Measurements from ENCODE around the gene C1orf53.
"Not testable (repeated sequence)": the region's sequence is repeated elsewhere in the genome, so short reads cannot be mapped to it uniquely, and the experiment has no call there.

The C1orf53 gene

DNA sequence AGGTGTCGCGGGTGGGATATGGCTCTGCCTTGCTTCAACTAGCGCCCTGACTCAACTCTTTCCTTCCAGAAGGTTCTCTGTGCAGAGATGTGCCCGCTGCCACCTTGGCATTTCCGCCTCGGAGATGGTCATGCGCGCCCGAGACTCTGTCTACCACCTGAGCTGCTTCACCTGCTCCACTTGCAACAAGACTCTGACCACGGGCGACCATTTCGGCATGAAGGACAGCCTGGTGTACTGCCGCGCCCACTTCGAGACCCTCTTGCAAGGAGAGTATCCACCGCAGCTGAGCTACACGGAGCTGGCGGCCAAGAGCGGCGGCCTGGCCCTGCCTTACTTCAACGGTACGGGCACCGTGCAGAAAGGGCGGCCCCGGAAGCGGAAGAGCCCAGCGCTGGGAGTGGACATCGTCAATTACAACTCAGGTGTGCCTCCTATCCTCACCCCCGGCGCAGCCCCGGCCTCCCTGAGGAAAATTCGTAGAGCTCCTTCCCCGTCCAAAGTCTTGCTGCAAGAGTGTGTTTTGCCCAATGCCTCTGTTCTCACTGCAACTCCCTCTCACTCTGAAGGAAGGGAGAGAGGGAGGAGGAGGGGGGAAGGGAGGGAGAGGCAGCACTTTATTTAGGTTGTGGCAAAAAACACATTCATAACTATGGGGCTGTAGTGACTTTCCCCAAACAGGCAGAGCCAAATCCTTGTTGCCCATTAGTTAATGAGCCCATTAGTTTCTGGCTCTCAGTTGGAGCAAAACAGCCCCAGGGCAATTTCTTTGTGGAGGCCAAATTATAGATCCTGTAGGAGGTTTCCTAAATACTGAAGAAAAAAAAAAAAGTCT lies 19.0 kb downstream of the C1orf53 start:
- DNase-seq (ENCODE audit: low spot score) = no peak

DNA sequence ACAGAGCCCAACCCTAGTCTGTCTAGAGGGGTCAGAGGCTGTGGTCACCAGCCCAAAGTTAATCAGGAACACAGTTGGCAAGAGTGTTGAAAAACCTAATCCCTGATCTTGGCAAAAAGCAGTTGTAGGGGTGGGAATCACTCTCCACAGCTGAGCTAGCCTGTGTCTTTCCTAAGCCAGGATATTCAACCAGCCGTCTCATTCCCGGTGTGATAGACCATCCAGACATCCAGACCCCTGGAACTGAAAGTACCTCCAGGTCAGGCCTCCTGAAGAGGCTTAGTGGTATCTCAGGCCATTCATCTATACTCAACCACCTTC lies 19.6 kb downstream of the C1orf53 start:
- DNase-seq (ENCODE audit: low spot score) = no peak

- no peak for DNase-seq (ENCODE audit: low spot score)
These were observed 20.6 kb downstream of the C1orf53 start for GRCh38 chr1:197923038-197923437.

DNA sequence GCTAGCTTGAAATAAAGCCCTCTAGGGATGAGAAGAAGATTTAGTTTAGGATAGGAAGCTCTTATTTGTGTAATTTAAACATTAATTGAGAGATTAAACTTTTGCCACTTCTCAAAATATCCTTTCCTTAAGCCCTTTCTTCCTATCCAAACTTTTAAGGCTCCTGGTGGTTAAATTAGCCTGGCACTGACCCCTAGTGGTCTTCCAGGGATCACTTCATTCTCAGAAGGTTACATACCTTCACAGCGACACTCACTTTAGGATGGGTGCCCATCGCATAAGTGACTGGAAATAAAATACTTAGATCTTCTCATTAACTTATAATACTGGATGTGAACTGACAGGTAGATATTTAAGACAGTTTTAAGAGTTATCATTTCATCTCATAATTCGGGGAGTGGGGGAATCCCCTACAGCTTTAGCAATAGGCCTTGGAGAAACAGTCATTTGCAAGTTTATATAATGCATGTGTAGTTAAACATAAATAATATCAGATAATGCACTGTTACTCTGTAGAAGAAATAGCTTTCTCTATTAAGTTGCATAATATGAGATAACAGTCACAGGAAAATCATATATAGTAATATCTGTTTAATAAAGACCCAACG lies 22.2 kb downstream of the C1orf53 start:
- peak; percentile 61 for DNase-seq (ENCODE audit: low spot score)

- no peak for DNase-seq (ENCODE audit: low spot score)
These were observed 25.7 kb downstream of the C1orf53 start for GRCh38 chr1:197927908-197928665.

DNA sequence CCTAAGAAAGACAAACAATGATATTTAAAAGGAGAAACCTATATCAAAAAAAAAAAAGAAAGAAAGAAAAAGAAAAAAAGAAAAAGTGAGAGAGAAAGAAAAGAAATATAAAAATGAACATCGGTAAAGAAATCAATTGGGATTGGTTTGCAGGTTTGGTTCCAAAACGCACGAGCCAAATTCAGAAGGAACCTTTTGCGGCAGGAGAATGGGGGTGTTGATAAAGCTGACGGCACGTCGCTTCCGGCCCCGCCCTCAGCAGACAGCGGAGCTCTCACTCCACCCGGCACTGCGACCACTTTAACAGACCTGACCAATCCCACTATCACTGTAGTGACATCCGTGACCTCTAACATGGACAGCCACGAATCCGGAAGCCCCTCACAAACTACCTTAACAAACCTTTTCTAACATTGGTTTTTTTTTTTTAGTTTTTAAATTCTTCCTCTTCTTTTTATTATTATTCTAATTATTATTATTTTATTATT lies 26.5 kb downstream of the C1orf53 start:
- DNase-seq (ENCODE audit: low spot score) = no peak

DNA sequence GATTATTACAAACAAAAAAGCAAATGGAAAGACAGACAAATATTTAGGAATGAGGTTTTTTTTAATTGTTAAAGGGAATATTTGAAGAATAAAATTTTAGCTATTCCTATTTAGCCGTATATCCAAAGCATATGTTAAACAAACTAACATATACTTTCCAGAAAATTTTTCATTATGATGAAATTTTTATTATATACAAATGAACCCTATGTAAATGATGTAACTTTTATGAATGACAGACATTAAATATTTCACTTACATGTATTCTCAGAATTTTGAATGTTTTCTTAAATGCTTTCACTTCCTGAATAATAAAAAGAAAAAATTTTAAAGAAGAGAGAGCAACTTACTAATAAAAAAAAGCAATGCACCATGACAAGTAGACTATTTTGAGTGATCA lies 30.6 kb downstream of the C1orf53 start:
- no peak for DNase-seq (ENCODE audit: low spot score)

GRCh38 chr1:197933647-197934046 lies 31.2 kb downstream of the C1orf53 start:
- DNase-seq (ENCODE audit: low spot score) = no peak

DNA sequence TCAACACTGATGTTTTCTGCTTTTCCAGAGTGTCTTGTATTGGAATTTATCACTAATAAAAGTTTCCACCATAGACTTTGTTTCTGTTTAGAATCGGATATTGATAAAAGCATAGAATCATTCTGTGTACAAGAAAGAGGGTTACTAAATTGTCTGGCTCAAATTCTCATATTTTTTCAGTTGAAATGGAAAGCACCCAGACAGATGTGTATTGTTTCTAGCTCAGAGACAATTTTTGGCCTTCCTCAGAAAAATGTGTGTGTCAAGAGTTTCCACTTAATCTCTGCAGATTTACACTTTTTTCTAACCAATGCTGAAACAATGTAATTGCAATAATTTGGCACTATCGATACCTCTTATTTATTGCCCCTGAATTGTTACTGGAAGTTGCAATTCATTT lies 35.0 kb downstream of the C1orf53 start:
- DNase-seq (ENCODE audit: low spot score) = no peak

GRCh38 chr1:197937892-197938291 lies 35.5 kb downstream of the C1orf53 start:
- DNase-seq (ENCODE audit: low spot score) = no peak

DNA sequence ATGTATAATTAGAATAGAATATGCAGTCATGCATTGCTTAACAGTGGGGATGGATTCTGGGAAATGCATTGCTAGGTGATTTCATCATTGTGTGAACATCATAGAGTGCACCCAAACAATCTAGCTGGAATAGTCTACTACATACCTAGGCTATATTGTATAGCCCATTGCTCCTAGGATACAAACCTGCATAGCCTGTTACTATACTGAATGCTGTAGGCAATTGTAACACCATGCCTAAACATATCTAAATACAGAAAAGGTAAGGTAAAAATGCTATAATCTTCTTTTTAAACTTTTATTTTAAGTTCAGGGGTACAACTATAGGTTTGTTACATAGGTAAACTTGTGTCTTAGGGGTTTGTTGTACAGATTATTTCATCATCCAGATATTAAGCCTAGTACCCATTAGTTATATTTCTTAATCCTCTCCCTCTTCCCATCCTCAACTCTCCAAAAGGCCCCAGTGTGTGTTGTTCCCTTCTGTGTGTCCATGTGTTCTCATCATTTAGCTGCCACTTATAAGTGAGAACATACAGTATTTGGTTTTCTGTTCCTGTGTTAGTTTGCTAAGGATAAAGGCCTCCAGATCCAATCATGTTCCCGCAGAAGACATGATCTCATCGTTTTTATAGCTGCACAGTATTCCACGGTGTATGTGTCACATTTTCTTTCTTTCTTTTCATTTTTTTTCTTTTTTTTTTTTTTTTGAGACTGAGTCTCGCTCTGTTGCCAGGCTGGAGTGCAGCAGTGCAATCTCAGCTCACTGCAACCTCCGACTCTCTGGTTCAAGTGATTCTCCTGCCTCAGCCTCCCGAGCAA lies 36.9 kb downstream of the C1orf53 start:
- peak; percentile 40 for DNase-seq (ENCODE audit: low spot score)

GRCh38 chr1:197942042-197942441 lies 39.6 kb downstream of the C1orf53 start:
- DNase-seq (ENCODE audit: low spot score) = no peak

DNA sequence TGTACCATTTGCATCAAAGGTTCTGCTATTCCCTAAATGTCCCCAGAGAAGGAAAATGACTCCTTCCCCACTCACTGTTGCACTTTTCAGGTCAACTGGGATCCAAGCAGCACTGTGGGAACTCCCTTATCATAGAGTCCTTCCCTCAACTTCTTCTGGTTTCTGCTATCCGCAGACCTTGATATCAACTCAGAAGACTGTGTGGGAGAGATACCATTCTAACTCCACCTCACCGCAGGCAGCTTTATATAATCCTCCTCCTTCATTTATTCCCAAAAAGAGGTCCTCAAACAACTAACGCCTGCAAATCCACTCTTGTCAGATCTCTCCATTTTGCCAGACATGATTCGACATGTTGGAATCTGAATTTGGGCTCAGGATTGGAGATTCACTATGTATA lies 42.1 kb downstream of the C1orf53 start:
- DNase-seq (ENCODE audit: low spot score) = no peak

DNA sequence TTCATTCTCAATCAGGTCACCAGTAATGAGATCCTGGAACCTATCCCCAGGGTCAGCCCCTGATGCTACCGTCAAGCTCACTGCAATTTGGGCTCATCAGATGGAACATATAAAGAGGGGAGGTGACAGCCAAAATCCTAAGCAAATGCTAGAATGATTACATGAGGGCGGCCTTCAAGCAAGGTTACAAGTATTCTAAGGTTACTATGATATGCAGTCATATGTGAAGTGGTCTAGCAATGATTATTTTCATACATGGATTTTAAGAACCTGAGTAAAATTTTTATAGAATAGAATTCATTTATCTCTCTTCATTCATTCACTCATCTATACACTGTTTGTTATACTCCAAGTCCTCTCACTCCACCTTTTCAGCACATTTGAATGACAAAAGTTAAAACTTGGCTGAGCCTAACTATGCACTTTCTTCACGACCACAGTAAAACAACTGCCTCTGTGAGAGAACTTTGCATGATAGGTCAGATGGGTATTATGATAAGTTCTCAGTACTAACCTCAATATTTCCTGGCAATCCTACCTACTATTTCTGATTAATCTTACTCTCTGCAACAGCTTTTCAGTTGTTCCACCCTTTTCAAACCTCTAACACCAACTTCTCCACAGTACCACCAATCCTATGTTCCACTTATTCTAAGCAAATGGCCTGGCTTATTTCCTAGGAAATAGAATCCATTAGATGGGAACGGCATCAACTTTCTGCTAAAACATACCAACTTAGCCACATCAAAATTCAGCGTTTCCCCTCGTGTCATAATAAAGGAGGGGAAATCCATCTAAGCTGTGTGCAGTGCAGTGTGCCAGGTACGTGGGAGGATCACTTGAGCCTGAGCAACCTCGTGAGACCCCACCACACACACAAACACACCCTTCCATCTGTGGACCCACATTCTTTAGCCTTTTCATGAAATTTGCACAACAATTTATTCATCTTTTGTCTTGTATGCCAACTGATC lies 46.8 kb downstream of the C1orf53 start:
- no peak for DNase-seq (ENCODE audit: low spot score)

DNA sequence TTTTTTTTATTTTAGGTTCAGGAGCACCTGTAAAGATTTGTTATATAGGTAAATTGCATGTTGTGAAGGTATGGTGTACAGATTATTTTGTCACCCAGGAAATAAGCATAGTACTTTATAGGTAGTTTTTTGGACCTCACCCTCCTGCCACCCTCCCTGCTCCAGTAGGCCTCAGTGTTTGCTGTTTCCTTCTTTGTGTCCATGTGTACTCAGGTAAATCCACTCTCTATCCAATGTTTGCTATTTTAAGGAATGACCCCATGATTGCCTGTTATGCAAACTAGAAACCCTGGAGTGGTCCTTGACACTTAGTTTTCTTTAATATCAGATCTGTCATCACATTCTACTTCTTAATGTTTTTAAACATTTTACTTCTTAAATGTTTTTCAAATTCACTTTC lies 48.7 kb downstream of the C1orf53 start:
- no peak for DNase-seq (ENCODE audit: low spot score)

DNA sequence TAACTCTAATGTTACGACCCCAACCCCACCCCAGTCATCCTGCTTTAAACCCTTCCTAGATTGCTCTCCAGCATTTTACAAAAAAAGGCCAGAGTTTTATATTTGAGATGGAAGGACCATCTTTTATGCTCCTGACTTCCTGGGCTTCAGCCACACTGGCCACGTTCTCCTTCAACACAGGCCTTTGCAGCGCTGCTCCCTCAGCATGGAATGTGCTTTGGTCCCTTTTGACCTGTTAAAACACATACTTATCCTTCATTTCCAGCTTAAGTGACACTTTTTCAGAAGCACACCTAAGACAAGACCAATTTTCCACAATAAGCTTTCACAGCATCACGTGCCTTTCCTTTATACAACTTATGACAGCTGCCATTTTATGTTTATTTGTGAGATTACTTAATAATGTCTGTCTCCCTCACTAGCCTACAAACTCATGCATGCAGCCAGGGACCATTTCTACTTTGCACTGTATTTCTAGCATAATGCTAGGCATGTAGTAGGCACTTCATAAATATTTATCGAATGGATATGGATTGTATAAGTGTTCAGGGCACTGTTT lies 49.3 kb downstream of the C1orf53 start:
- DNase-seq (ENCODE audit: low spot score) = no peak

DNA sequence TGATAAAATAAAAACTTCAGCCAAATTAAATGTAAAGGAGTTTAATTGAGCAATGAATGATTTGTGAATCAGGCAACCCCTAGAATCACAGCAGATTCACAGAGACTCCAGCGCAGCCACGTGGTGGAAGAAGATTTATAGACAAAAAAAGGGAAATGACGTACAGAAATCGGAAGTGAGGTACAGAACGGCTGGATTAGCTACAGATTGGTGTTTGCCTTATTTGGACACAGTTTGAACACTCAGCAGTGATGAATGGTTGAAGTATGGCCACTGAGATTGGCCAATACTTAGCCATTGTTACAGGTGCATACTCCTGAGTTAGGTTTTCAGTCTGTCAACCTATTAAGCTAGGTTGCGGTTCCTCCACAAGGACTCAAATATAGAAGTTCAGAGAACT lies 51.0 kb downstream of the C1orf53 start:
- not testable (repeated sequence) for DNase-seq (ENCODE audit: low spot score)

- no peak for DNase-seq (ENCODE audit: low spot score)
These were observed 52.4 kb downstream of the C1orf53 start for GRCh38 chr1:197954718-197955418.

GRCh38 chr1:197955486-197956394 lies 53.3 kb downstream of the C1orf53 start:
- peak; percentile 46 for DNase-seq (ENCODE audit: low spot score)
